ENCODE measurements around the gene PCDHA10. TPM values are rescaled to one million over a fixed set of nuclear protein-coding genes. Genes with fewer than 3 reads are reported as not detected.
"Not testable (repeated sequence)": the region's sequence is repeated elsewhere in the genome, so short reads cannot be mapped to it uniquely, and the experiment has no call there.

Gene PCDHA10
- total RNA-seq, 2 experiments from 2014 or later = not detected

DNA sequence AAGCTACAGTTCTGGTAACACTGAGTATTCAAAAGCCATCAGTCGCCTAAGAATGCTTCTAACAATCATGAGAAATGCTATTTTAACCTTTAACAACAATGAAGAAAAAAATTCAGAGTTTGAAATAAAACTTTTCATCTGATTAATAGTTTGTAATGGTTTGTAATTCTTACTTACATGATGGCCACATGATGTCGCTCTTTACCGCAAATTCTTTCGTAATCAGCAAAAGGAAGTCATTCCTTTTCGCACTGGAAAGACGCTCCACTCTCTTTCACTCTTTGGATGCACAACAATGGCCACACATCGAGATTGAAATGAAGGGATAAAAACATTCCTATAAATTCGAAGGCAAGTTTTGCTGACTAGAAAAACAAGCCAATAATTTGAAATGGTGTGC, 21.7 kb upstream of the PCDHA10 start, which contains the start of gene PCDHA7:
Gene PCDHA7 (plus strand): TSS at position 277 of the 400 bp plus-strand sequence. CDS start 115 bp downstream, at position 392.
- Mint-ChIP-seq H3K4me3 (no peak within 1 kb of the TSS), H3K36me3 (peaks cover 13% of the 10 kb centered on the region), H3K9me3 (peaks cover 21% of the 10 kb centered on the region), H3K27ac (no peak within 1 kb of the TSS), H3K27me3 (peaks cover 68% of the 10 kb centered on the region), H3K4me1 (no peaks in the 10 kb centered on the region)
- DNase-seq = no peak

DNA sequence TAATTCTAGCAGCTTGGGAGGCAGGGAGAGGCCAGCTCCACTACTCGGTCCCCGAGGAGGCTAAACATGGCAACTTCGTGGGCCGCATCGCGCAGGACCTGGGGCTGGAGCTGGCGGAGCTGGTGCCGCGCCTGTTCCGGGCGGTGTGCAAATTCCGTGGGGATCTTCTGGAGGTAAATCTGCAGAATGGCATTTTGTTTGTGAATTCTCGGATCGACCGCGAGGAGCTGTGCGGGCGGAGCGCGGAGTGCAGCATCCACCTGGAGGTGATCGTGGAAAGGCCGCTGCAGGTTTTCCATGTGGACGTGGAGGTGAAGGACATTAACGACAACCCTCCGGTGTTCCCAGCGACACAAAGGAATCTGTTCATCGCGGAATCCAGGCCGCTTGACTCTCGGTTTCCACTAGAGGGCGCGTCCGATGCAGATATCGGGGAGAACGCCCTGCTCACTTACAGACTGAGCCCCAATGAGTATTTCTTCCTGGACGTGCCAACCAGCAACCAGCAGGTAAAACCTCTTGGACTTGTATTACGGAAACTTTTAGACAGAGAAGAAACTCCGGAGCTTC, 21.2 kb upstream of the PCDHA10 start:
- H3K27ac Mint-ChIP-seq, DNase-seq, H3K4me3 Mint-ChIP-seq, H3K36me3 Mint-ChIP-seq, H3K4me1 Mint-ChIP-seq: not testable (repeated sequence)
- peaks cover 17% of the 10 kb centered on the region for H3K9me3 Mint-ChIP-seq
- H3K27me3 Mint-ChIP-seq = peaks cover 66% of the 10 kb centered on the region

DNA sequence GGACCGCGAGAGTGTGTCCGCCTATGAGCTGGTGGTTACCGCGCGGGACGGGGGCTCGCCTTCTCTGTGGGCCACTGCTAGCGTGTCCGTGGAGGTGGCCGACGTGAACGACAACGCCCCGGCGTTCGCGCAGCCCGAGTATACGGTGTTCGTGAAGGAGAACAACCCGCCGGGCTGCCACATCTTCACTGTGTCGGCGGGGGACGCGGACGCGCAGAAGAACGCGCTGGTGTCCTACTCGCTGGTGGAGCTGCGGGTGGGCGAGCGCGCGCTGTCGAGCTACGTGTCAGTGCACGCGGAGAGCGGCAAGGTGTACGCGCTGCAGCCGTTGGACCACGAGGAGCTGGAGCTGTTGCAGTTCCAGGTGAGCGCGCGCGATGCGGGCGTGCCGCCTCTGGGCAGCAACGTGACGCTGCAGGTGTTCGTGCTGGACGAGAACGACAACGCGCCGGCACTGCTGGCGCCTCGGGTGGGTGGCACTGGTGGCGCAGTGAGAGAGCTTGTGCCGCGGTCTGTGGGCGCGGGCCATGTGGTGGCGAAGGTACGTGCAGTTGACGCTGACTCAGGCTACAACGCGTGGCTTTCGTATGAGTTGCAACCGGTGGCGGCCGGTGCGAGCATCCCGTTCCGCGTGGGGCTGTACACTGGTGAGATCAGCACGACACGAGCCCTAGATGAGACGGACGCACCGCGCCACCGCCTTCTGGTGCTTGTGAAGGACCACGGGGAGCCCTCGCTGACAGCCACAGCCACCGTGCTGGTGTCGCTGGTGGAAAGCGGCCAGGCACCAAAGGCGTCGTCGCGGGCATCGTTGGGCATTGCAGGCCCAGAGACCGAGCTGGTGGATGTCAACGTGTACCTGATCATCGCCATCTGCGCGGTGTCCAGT, 19.8 kb upstream of the PCDHA10 start:
- H3K4me3 Mint-ChIP-seq = no peak overlapping the region
- H3K27me3 Mint-ChIP-seq = peaks cover 71% of the 10 kb centered on the region
- no peak for DNase-seq
- no peaks in the 10 kb centered on the region for H3K4me1 Mint-ChIP-seq
- H3K36me3 Mint-ChIP-seq = peaks cover 9% of the 10 kb centered on the region
- peaks cover 24% of the 10 kb centered on the region for H3K9me3 Mint-ChIP-seq
- H3K27ac Mint-ChIP-seq = no peak overlapping the region

DNA sequence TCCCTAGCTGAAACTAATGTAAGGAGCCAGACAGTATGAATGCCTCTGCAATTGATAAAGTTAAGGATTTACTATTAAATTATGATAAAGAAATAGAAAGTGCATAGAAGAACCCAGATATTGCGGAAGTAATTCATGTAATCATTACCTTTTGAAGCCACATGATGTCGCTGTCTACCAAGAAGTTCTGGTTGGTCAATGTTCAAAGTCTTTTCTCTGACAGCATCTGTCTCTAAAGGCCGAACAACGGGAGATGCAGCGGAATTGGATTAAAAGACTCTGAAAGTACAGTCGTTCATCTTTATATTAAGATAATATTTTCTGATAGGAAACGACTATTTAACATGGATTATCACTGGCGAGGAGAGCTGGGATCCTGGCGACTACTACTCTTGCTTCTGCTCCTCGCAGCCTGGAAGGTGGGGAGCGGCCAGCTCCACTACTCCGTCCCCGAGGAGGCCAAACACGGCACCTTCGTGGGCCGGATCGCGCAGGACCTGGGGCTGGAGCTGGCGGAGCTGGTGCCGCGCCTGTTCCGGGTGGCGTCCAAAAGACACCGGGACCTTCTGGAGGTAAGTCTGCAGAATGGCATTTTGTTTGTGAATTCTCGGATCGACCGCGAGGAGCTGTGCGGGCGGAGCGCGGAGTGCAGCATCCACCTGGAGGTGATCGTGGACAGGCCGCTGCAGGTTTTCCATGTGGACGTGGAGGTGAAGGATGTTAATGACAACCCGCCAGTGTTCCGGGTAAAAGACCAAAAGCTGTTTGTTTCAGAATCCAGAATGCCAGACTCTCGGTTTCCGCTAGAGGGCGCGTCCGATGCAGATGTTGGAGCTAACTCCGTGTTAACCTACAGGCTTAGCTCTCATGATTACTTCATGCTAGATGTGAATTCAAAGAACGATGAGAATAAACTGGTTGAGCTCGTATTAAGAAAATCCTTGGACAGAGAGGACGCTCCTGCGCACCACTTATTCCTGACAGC, 14.4 kb upstream of the PCDHA10 start, which contains the start of gene PCDHA8:
Gene PCDHA8 (plus strand): TSS at position 210 of the 985 bp plus-strand sequence. CDS start 135 bp downstream, at position 345.
- Mint-ChIP-seq H3K4me1 (no peaks in the 10 kb centered on the region), H3K27ac (no peak within 1 kb of the TSS)
- no peak for DNase-seq

DNA sequence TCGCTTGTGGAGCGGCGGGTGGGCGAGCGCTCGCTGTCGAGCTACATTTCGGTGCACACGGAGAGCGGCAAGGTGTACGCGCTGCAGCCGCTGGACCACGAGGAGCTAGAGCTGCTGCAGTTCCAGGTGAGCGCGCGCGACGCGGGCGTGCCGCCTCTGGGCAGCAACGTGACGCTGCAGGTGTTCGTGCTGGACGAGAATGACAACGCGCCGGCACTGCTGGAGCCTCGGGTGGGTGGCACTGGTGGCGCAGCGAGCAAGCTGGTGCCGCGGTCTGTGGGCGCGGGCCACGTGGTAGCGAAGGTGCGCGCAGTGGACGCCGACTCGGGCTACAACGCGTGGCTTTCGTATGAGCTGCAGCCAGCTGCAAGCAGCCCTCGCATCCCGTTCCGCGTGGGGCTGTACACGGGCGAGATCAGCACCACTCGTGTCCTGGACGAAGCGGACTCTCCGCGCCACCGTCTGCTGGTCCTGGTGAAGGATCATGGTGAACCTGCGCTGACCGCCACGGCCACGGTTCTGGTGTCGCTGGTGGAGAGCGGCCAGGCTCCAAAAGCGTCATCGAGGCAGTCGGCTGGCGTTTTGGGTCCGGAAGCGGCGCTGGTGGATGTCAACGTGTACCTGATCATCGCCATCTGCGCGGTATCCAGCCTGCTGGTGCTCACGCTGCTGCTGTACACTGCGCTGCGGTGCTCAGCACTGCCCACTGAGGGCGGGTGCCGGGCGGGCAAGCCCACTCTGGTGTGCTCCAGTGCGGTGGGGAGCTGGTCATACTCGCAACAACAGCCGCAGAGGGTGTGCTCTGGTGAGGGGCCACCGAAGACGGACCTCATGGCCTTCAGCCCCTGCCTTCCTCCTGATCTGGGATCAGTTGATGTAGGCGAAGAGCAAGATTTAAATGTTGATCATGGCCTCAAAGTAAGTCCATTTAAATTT, 12.6 kb upstream of the PCDHA10 start:
- Mint-ChIP-seq H3K4me3 (no peak overlapping the region), H3K9me3 (peaks cover 24% of the 10 kb centered on the region), H3K4me1 (no peaks in the 10 kb centered on the region), H3K36me3 (peaks cover 8% of the 10 kb centered on the region), H3K27ac (no peak overlapping the region), H3K27me3 (peaks cover 66% of the 10 kb centered on the region)
- no peak for DNase-seq

More for the DNA sequence above, 14.4 kb upstream of the PCDHA10 start, which contains the start of gene PCDHA8:
- Mint-ChIP-seq H3K36me3 (peaks cover 5% of the 10 kb centered on the region), H3K27me3 (peaks cover 56% of the 10 kb centered on the region), H3K9me3 (peaks cover 17% of the 10 kb centered on the region), H3K4me3 (no peak within 1 kb of the TSS)

DNA sequence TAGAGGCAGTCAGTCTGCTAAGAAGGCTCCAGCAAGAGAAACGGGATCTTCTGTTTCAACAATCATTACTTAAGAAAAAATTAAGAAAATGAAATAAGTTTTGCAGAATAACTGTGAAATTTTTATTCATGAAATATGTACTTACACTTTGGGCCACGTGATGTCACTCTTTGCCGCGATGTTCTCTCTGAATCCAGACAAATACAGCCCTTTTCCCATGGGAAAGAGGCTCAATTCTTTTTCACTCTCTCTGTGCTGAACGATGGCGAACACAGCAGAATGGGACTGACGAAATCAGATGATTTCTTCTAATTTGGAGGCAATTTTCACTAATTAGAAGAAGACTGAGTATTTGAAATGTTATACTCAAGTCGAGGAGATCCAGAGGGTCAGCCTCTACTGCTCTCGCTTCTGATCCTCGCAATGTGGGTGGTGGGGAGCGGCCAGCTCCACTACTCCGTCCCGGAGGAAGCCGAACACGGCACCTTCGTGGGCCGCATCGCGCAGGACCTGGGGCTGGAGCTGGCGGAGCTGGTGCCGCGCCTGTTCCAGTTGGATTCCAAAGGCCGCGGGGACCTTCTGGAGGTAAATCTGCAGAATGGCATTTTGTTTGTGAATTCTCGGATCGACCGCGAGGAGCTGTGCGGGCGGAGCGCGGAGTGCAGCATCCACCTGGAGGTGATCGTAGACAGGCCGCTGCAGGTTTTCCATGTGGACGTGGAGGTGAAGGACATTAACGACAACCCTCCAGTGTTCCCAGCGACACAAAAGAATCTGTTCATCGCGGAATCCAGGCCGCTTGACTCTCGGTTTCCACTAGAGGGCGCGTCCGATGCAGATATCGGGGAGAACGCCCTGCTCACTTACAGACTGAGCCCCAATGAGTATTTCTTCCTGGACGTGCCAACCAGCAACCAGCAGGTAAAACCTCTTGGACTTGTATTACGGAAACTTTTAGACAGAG, 7.3 kb upstream of the PCDHA10 start, which contains the start of gene PCDHA9:
Gene PCDHA9 (plus strand): TSS at position 244 of the 964 bp plus-strand sequence. CDS start 114 bp downstream, at position 358.
- H3K27ac Mint-ChIP-seq, H3K4me3 Mint-ChIP-seq, DNase-seq, H3K4me1 Mint-ChIP-seq, H3K36me3 Mint-ChIP-seq: not testable (repeated sequence)
- Mint-ChIP-seq H3K27me3 (peaks cover 46% of the 10 kb centered on the region), H3K9me3 (peaks cover 17% of the 10 kb centered on the region)

DNA sequence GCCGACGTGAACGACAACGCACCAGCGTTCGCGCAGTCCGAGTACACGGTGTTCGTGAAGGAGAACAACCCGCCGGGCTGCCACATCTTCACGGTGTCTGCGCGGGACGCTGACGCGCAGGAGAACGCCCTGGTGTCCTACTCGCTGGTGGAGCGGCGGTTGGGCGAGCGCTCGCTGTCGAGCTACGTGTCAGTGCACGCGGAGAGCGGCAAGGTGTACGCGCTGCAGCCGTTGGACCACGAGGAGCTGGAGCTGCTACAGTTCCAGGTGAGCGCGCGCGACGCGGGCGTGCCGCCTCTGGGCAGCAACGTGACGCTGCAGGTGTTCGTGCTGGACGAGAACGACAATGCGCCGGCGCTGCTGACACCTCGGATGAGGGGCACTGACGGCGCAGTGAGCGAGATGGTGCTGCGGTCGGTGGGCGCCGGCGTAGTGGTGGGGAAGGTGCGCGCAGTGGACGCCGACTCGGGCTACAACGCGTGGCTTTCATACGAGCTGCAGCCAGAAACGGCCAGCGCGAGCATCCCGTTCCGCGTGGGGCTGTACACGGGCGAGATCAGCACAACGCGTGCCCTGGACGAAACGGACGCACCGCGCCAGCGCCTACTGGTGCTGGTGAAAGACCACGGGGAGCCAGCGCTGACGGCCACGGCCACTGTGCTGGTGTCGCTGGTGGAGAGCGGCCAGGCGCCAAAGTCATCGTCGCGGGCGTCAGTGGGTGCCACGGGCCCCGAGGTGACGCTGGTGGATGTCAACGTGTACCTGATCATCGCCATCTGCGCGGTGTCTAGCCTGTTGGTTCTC, 5.7 kb upstream of the PCDHA10 start:
- Mint-ChIP-seq H3K27me3 (peaks cover 47% of the 10 kb centered on the region), H3K9me3 (peaks cover 15% of the 10 kb centered on the region)
- not testable (repeated sequence) for DNase-seq, H3K4me1 Mint-ChIP-seq, H3K27ac Mint-ChIP-seq, H3K4me3 Mint-ChIP-seq, H3K36me3 Mint-ChIP-seq

DNA sequence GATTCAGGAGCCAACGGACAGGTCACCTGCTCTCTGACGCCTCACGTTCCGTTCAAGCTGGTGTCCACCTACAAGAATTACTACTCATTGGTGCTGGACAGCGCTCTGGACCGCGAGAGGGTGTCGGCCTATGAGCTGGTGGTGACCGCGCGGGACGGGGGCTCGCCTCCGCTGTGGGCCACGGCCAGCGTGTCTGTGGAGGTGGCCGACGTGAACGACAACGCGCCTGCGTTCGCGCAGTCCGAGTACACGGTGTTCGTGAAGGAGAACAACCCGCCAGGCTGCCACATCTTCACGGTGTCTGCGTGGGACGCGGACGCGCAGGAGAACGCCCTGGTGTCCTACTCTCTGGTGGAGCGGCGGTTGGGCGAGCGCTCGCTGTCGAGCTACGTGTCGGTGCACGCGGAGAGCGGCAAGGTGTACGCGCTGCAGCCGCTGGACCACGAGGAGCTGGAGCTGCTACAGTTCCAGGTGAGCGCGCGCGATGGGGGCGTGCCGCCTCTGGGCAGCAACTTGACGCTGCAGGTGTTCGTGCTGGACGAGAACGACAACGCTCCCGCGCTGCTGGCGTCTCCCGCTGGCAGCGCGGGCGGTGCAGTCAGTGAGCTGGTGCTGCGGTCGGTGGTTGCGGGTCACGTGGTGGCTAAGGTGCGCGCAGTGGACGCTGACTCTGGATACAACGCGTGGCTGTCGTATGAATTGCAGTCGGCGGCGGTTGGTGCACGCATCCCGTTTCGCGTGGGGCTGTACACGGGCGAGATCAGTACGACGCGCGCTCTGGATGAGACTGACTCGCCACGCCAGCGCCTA, 1.7 kb downstream of the PCDHA10 start:
- H3K9me3 Mint-ChIP-seq = peaks cover 25% of the 10 kb centered on the region
- peaks cover 12% of the 10 kb centered on the region for H3K36me3 Mint-ChIP-seq
- H3K27me3 Mint-ChIP-seq = peaks cover 62% of the 10 kb centered on the region
- H3K27ac Mint-ChIP-seq = no peak overlapping the region
- H3K4me1 Mint-ChIP-seq = no peaks in the 10 kb centered on the region
- no peak overlapping the region for H3K4me3 Mint-ChIP-seq
- no peak for DNase-seq

DNA sequence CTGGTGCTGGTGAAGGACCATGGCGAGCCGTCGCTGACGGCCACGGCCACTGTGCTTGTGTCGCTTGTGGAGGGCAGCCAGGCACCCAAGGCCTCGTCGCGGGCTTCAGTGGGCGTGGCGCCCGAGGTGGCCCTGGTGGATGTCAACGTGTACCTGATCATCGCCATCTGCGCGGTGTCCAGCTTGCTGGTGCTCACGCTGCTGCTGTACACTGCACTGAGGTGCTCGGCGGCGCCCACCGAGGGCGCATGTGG, 2.2 kb downstream of the PCDHA10 start:
- H3K27ac Mint-ChIP-seq = no peak overlapping the region
- H3K4me1 Mint-ChIP-seq = no peaks in the 10 kb centered on the region
- peaks cover 14% of the 10 kb centered on the region for H3K36me3 Mint-ChIP-seq
- H3K4me3 Mint-ChIP-seq = no peak overlapping the region
- no peak for DNase-seq
- peaks cover 25% of the 10 kb centered on the region for H3K9me3 Mint-ChIP-seq
- peaks cover 57% of the 10 kb centered on the region for H3K27me3 Mint-ChIP-seq

DNA sequence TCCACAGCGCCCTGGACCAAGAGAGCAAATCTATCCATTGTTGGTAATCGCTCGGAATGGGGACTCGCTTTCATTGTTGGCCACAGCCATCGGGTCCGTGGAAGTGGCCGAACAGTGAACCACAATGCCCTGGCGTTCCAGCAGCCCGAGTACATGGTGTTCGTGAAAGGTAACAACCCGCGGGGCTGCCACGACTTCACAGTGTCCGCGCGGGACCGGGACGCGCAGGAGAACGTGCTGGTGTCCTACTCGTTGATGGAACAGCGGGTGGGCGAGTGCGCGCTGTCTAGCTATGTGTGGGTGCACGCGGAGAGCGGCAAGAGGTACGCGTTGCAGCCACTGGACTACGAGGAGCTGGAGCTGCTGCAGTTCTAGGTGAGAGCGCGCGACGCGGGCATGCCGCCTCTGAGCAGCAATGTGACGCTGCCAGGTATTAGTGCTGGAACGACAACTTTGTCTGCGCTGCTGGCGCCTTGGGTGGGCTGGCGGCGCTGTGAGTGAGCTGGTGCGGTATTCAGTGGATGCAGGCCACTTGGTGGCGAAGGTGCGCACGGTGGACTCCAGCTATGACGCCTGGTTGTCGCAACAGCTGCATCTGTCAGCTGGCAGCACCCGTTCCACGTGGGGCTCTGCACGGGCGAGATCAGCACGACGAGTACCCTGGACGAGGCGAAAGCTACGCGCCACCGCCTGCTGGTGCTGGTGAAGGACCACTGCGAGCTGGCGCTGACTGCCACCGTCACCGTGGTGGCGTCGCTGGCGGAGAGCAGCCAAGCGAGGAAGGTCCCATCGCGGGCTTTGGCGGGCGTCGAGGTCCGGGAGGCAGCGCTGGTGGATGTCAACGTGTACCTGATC, 7.0 kb downstream of the PCDHA10 start:
- Mint-ChIP-seq H3K36me3 (peaks cover 2% of the 10 kb centered on the region), H3K27ac (no peak overlapping the region), H3K9me3 (peaks cover 5% of the 10 kb centered on the region), H3K4me1 (no peaks in the 10 kb centered on the region), H3K4me3 (no peak overlapping the region), H3K27me3 (peaks cover 46% of the 10 kb centered on the region)
- DNase-seq = no peak
